H1 (cell line): Measurements from ENCODE around the gene ESYT1. TPM values are rescaled to one million over a fixed set of nuclear protein-coding genes. Genes with fewer than 3 reads are reported as not detected.

Experiments used
- polyA plus RNA-seq, 7 experiments: library from polyadenylated mRNA; depleted of rRNA in 3 of 7; stranded (reverse) in 5 of 7; unstranded in 2 of 7; fragments of >200 nt in 5 of 7; fragments of 200-250 nt in 2 of 7; gene quantifications; 1 replicate in 5 of 7; 2 replicates in 1 of 7; 4 replicates in 1 of 7; pipeline versions ENCODE4 v1.2.1 to v1.2.3, GENCODE V29; 2011 to 2013; ENCODE audit warnings: missing spikeins in 2 of 7, mixed read lengths in 2 of 7
- total RNA-seq: library from RNA; stranded (reverse); fragmentation: NEBNext Ultra II Directional; extraction: Animal tissue kit (Norgen Biotek cat#: 25700); gene quantifications from 2 replicates; pipeline ENCODE4 v1.2.1, GENCODE V29; 2021
- TF ChIP-seq, protein P1 (sequence below): IDR thresholded peaks from 2 replicates; pipeline ENCODE4 v1.6.1; 2012; ENCODE audit warnings: inconsistent platforms

ESYT1 gene
- total and polyA plus RNA-seq, 2 of the 8 experiments (the other 6 are each of a cell fraction or from before 2014, with no cell fraction given) = 86.9 to 165 TPM

DNA sequence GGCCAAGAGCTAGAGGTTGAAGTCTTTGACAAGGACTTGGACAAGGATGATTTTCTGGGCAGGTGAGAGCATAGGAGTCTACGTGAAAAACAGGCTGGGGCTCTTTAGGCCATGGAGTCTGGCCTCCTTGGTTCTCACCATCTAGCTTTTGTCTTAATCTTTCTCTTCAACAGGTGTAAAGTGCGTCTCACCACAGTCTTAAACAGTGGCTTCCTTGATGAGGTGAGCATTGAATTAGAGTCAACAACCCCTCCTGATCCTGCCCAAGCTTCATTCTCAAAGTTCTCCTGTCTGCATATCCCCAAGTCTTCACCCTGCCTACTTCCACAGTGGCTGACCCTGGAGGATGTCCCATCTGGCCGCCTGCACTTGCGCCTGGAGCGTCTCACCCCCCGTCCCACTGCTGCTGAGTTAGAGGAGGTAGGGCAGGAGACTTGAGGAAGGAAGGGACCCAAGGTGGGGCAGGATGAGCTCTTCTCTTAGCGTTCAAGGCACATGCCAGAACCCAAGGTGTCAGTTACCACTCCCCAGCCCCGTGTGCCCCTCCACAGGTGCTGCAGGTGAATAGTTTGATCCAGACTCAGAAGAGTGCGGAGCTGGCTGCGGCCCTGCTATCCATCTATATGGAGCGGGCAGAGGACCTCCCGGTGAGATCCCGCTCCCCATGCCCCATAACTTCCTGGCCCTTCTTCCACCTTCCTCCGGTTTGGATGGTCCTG is 9.9 kb downstream of the ESYT1 start (continued):
- TF ChIP-seq, protein P1, sequence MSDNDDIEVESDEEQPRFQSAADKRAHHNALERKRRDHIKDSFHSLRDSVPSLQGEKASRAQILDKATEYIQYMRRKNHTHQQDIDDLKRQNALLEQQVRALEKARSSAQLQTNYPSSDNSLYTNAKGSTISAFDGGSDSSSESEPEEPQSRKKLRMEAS = no peak
- TF ChIP-seq, all 59 proteins: peak for 0
